Measurements from ENCODE around the gene ABL1. TPM values are rescaled to one million over a fixed set of nuclear protein-coding genes. Genes with fewer than 3 reads are reported as not detected.

ABL1 gene
- total RNA-seq, 1 donor from 2014 or later = 52.1 TPM

DNA sequence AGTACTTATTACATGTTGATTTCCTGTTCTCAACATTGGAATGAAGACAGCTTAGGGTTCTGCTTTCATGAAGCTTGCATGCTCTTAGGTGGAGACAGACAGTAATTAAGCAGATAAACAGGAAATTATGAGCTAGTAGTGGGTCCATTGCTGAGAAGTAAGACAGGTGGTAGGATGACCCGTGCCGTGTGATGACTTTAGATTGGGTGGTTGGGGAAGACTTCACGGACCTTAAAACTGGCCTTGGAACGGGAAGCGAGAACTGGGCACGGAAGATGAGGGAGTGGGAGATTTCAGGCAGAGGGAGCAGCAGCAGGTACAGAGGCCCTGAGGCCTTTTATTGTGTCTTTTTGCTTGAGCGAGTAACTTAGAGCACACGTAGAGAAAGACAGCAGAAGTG, 27.2 kb downstream of the ABL1 start:
- Histone ChIP-seq H3K9me3 (no peaks in the 10 kb centered on the region), H3K4me3 (no peak overlapping the region), H3K36me3 (peaks cover 39% of the 10 kb centered on the region), H3K27ac (no peak overlapping the region), H3K27me3 (no peaks in the 10 kb centered on the region), H3K4me1 (peaks cover 29% of the 10 kb centered on the region)
- intact Hi-C loops (cut with DNase I) = loop anchor here (10.0 kb wide), 1 partner anchor 97 kb away; no protein-coding TSS in a partner anchor
- DNase-seq (no peak), ATAC-seq (no peak)
- TF ChIP-seq, protein P1, sequence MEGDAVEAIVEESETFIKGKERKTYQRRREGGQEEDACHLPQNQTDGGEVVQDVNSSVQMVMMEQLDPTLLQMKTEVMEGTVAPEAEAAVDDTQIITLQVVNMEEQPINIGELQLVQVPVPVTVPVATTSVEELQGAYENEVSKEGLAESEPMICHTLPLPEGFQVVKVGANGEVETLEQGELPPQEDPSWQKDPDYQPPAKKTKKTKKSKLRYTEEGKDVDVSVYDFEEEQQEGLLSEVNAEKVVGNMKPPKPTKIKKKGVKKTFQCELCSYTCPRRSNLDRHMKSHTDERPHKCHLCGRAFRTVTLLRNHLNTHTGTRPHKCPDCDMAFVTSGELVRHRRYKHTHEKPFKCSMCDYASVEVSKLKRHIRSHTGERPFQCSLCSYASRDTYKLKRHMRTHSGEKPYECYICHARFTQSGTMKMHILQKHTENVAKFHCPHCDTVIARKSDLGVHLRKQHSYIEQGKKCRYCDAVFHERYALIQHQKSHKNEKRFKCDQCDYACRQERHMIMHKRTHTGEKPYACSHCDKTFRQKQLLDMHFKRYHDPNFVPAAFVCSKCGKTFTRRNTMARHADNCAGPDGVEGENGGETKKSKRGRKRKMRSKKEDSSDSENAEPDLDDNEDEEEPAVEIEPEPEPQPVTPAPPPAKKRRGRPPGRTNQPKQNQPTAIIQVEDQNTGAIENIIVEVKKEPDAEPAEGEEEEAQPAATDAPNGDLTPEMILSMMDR (IDR thresholded peaks at IDR 0.05) = no peak

DNA sequence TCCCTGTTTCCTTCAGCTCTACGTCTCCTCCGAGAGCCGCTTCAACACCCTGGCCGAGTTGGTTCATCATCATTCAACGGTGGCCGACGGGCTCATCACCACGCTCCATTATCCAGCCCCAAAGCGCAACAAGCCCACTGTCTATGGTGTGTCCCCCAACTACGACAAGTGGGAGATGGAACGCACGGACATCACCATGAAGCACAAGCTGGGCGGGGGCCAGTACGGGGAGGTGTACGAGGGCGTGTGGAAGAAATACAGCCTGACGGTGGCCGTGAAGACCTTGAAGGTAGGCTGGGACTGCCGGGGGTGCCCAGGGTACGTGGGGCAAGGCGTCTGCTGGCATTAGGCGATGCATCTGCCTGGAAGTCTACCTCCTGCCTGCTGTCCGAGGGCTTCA, 27.7 kb downstream of the ABL1 start:
- peaks cover 34% of the 10 kb centered on the region for H3K36me3 ChIP-seq
- H3K4me1 ChIP-seq = peaks cover 29% of the 10 kb centered on the region
- no peak overlapping the region for H3K27ac ChIP-seq
- ATAC-seq (no peak), DNase-seq (no peak)
- H3K4me3 ChIP-seq = no peak overlapping the region
- TF ChIP-seq, protein P1 (IDR thresholded peaks at IDR 0.05) = no peak
- H3K9me3 ChIP-seq = no peaks in the 10 kb centered on the region
- H3K27me3 ChIP-seq = no peaks in the 10 kb centered on the region
- intact Hi-C loops (cut with DNase I) = loop anchor here (10.0 kb wide), 1 partner anchor 98 kb away; no protein-coding TSS in a partner anchor

DNA sequence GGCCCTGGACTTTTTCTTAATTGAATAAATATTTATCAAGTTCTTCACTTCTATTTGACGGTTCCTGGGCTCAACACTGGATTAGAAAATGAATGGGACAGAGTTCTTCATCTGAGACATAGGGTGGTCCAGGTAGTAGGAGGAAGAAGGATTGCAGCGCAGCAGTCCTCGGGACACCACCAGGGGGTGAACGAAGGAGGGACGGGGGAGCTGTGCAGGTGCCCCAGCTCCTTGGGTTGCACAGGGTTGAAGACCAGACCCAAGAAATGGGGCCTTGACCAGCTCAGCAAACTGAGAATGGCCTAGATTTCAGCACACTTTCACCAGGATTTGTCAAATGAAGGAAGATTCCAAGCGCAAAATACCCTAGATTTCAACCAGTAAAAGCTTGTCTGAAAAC, 29.5 kb downstream of the ABL1 start:
- no peak for ATAC-seq
- H3K36me3 ChIP-seq = peaks cover 37% of the 10 kb centered on the region
- H3K4me3 ChIP-seq = no peak overlapping the region
- no peaks in the 10 kb centered on the region for H3K9me3 ChIP-seq
- peaks cover 29% of the 10 kb centered on the region for H3K4me1 ChIP-seq
- intact Hi-C loops (cut with DNase I) = loop anchor here (10.0 kb wide), 1 partner anchor 100 kb away; no protein-coding TSS in a partner anchor
- H3K27ac ChIP-seq = no peak overlapping the region
- DNase-seq = no peak
- TF ChIP-seq, protein P1 (IDR thresholded peaks at IDR 0.05) = no peak
- no peaks in the 10 kb centered on the region for H3K27me3 ChIP-seq

DNA sequence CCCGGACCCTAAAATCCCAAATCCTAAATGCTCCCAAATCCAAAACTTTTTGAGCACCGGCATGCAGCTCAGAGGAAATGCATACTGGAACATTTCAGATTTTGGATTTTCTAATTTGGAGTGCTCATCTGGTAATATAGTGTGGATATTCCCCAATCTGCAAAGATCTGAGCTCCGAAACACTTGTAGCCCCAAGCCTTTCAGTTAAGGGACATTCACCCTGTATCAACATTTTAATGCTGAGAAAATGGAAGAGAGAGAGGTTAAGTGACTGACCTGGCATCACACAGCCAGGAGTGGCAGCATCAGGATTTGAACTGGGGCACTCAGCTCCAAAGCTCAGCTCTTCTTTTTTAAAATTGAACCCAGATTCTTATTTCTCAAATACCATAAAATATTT, 30.9 kb downstream of the ABL1 start:
- TF ChIP-seq, protein P1 (IDR thresholded peaks at IDR 0.05) = no peak
- Histone ChIP-seq H3K4me3 (no peak overlapping the region), H3K27me3 (no peaks in the 10 kb centered on the region), H3K9me3 (no peaks in the 10 kb centered on the region), H3K27ac (no peak overlapping the region), H3K4me1 (peaks cover 17% of the 10 kb centered on the region), H3K36me3 (peaks cover 42% of the 10 kb centered on the region)
- DNase-seq (no peak), ATAC-seq (no peak)
- intact Hi-C loops (cut with DNase I) = loop anchor here (5.0 to 10.0 kb wide), 2 partner anchors 101 to 164 kb away; no protein-coding TSS in a partner anchor

DNA sequence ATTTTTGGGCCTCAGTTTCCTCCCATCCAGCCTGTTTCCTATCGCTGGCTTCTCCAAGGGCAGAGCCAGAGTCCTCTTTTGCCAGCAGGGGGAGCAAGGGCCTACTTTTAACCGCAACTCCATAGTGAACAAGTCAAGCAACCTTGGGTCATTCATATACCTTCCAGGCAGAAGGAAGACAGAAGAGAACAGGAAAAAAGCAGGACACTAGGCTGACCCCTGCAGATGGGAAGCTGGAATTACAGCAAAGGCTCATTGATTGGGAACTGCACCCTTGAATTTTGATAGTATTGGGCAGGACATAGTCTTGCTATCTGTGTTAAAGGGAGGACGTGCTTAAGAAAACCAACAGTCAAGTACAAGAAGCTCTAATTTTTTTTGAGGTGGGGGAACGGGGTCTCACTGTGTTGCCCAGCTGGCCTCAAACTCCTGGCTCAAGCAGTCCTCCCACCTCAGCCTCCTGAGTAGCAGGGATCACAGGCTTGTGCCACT, 31.5 kb downstream of the ABL1 start:
- ATAC-seq (peak; percentile 90), DNase-seq (no peak)
- Histone ChIP-seq H3K4me3 (no peak overlapping the region), H3K27ac (no peak overlapping the region), H3K36me3 (peaks cover 44% of the 10 kb centered on the region), H3K27me3 (no peaks in the 10 kb centered on the region), H3K4me1 (peaks cover 11% of the 10 kb centered on the region), H3K9me3 (no peaks in the 10 kb centered on the region)
- intact Hi-C loops (cut with DNase I) = loop anchor here (5.0 to 10.0 kb wide), 2 partner anchors 102 to 164 kb away; no protein-coding TSS in a partner anchor
- TF ChIP-seq, protein P1 (IDR thresholded peaks at IDR 0.05) = peak; percentile 74
